HG03558 (cell line): ENCODE measurements around the gene CD302.
"Not testable (repeated sequence)": the region's sequence is repeated elsewhere in the genome, so short reads cannot be mapped to it uniquely, and the experiment has no call there.

Experiments used
- ATAC-seq: cut with Tn5 transposase; IDR thresholded peaks from one replicate; pipeline ENCODE4 v1.9.1; 2021; ENCODE audit warnings: moderate number of reproducible peaks; ENCODE audit not compliant: unreplicated experiment; ENCODE audit errors: extremely low read depth

The CD302 gene

DNA sequence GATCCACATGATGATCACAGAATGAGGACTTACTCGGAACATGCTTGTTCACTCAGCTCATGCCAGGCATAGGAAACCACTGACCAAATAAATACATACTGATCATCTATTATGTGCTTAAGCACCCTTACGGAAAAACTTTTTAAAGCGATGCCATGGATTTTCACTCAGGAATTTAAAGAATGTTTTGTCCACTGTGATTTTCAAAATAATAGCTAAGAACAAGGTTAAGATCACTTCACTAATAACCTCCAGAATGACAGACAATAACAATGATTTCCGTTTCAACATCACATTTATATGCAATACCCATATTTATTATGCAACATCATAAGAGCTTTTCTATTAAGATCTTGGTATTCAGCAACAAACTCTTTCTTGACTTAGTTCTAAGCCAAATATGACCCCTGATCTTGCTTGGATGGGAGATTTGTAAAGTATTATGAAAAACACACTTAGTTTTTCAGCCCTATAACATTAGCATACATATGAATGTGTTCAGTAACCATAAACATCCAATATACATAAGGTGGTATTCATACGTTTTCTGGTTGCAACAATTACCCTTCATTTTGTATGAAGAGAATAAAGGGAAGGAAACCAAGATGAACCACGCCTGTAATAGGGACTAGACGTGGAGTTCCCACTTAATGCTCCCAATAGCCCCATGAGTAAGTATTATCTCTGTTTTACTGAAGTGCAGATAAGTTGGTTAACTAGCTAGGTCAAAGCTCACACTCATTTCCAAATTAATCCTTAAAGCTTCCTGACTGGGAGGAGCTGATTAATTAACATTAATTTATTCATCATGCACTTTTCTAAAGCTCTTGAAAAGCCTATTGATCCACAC, 1.9 kb downstream of the CD302 start:
- ATAC-seq: no peak

DNA sequence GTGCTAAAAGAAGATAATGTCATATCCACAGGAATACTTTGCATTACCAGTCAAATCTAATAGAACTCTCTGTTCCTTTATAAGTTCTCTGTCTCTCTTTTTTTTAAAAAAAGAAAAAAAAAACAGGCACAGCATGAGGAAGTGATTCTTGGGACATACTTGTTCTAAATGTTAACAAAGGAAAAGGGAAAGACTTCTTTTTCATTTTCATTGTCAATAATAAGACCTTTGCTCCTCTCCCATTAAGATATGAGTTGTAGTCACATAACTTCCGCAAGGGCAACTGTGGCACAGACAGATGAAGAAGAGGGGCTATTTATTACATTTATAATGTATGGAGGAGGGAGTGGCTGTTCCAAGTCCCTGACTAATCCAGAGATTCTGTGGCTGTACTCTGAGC, 4.7 kb downstream of the CD302 start:
- no peak for ATAC-seq

GRCh38 chr2:159792599-159792998, 5.4 kb downstream of the CD302 start:
- no peak for ATAC-seq

DNA sequence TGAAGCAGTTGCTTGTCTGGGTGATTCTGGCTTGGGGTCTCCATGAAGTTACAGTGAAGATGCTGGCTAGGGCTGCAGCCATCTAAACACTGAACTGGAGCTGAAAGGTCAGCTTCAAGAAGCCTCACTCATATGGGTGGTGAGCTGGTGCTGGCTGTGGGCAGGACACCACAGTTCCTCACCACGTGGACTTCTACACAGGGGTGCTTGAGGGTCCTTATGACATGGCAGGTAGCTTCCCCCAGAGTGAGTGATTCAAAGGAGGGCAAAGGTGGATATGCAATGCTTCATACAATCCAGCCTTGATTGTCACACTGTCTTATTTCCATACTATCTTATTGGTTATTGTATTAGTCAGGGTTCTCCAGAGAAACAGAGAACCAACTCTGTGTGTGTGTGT, 6.0 kb downstream of the CD302 start:
- no peak for ATAC-seq

DNA sequence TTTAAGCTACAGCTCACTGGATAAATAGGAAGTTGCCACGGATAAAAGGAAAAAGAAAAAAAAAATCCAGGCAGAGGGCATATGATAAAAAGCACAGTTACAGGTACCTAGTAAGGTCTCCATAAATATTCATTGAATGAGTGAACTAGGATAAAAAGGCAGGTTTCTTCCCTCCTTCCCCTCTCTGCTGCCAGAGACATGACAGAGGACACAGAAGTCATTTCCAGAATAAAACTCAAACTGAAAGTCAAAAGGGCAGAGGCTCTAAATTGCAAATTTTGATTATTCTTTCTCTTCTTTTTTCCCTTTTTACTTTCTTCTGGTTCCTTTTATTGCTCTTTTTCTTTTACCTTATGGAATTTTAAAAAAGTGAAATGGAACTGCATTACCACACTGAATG, 7.7 kb downstream of the CD302 start:
- no peak for ATAC-seq

- ATAC-seq: no peak
These were observed 9.8 kb downstream of the CD302 start for GRCh38 chr2:159788253-159788652.

- not testable (repeated sequence) for ATAC-seq
These were observed 10.4 kb downstream of the CD302 start for GRCh38 chr2:159787647-159788046.

DNA sequence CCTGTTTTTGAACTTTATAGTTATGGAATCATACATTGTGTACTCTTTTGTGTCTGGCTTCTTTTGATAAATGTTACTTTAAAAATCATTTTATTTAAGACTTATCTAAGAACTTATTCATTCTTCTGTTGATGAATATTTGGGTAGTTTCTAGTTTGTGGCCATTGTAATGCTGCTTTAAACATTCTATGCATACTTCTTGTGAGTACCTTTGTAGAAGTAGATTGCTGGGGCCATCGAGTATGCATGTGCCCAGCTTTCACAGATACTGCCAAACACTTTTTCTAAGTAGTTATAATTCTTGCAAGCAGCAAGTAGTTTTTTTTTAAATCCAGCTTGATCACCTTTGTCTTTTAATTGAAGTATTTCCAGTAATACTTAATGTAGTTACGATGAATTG, 11.1 kb downstream of the CD302 start:
- ATAC-seq: no peak

DNA sequence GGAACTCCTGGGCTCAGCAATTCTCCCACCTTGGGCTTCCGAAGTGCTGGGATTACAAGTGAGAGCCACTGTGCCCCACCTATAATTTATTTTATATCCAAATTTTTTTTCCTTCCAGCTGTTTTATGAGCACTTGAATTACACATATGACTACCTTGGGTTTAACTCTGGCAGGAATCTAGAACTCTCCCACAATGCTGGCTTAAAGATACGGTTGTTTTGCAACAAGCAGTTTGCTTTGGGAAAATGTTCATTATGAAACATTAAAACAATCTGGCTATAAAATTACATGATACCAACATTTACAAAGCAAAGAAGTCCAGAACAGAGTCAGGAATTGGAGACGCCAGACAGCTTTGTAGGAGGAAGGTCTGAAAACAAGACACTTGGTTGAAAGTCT, 12.8 kb downstream of the CD302 start:
- ATAC-seq: no peak

GRCh38 chr2:159784744-159785143, 13.3 kb downstream of the CD302 start:
- ATAC-seq: not testable (repeated sequence)

GRCh38 chr2:159783556-159783955, 14.5 kb downstream of the CD302 start:
- ATAC-seq: no peak

GRCh38 chr2:159776321-159776720, 21.7 kb downstream of the CD302 start:
- no peak for ATAC-seq

DNA sequence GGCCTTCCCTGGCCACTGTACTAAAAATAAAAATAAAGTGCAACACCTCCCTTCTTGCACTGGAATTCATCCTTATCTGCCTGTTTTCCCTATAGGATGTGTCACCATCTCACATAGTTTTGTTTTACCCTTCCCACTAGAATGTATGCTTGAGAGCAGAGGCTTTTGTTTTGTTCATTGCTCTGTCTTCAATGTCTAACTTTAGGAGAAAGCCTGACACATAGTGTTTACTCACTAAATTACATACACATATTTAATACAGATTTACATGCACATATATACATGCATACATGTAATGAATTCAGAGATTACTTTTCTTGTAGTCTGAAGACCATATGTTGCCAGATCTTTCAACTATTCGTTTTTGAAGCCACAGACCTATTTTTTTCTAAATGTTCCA, 23.0 kb downstream of the CD302 start:
- no peak for ATAC-seq

- no peak for ATAC-seq
These were observed 23.5 kb downstream of the CD302 start for GRCh38 chr2:159774370-159774990.

- no peak for ATAC-seq
These were observed 24.1 kb downstream of the CD302 start for GRCh38 chr2:159773886-159774285.

GRCh38 chr2:159773426-159773825, 24.6 kb downstream of the CD302 start:
- no peak for ATAC-seq

- ATAC-seq: no peak
These were observed 28.9 kb downstream of the CD302 start for GRCh38 chr2:159769147-159769546.

DNA sequence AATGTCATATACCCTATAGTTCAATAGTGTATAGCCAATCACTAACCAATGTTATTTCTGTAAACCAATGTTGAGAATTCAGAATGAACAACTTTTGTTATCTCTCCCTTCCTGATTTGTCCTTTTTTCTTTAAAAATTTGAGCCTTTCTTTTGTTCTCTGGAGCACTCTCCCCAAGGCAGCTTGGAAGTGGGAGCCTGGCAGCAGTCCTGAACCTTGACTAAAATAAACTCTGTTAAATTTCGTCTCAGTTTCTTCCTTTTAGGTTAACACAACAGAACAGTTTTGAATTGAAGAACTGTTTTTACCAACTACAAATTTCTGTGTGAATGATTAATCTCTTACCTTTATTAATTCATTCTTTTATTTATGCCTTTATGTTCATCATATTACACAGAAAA, 35.9 kb downstream of the CD302 start:
- ATAC-seq: no peak

DNA sequence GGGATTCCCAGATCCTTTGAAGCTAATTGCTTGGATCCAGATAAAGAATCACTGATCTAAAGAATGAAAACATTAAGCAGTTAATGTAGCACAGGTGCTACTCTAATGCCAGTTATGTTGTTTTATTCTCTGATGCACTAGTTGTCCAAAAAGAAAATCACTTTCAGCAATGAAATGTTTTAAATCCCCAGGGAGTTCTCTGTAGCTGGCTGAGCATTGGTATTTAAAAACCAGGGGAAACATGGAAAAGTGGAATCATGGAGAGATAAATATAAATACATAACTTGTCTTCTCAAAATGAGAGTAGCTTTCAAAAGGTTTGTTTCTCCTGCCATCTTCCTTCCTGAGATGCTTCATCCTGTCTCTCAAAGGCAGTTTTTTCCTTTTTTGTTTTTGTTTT, 37.7 kb downstream of the CD302 start:
- no peak for ATAC-seq

DNA sequence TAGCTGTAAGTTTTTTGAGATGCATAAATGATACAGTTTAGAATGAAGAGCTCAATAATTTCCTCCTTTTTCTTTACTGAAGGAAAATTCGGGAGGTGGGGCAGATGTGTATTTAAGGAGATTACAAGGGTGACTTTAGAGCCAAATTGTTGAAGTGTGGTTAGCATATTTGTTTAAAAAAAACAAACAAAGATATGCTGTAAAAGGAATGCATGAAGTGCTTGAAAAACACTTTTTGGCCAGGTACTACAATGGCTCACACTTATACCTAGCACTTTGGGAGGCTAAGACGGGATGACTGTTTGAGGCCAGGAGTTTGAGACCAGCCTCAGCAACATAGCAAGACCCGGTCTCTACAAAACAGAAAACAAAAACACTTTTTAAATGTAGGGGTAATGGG, 38.4 kb downstream of the CD302 start:
- no peak for ATAC-seq

DNA sequence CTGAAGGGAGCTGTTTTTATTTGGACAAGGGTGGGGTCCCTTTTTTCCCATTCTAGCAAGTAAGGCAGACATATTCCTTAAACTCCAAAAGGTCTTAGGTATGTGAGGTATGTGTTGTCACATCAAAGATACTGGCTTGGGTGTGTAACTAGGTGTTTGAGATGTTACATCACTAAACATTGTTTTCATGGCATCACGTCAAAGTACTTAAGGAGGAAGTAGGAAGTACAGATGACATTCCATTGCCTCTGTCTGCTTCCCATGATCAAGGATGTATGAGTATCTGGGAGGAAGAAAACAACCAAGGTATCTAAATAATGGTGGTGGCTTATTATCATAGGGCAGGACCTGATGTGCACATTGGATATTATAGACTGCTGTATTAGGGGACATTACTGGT, 39.3 kb downstream of the CD302 start:
- no peak for ATAC-seq

DNA sequence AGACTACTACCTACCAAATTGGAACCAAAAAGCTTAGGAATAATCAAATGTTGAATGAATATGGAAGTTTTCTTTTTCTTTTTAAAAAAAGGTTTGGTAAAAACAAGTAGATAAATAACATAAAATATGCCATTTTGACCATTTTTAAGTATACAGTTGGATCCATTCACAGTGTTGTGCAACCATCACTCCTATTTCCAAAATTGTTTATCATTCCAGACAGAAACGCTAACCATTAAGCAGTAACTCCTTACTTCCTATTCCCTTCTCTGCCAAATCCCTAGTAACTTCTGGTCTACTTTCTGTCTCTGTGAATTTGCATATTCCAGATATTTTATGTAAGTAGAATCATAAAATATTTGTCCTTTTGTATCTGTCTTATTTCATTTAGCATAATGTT, 39.8 kb downstream of the CD302 start:
- ATAC-seq: no peak
